Measurements from ENCODE around the gene GTF2H4. TPM values are rescaled to one million over a fixed set of nuclear protein-coding genes. Genes with fewer than 3 reads are reported as not detected.
"Not testable (repeated sequence)": the region's sequence is repeated elsewhere in the genome, so short reads cannot be mapped to it uniquely, and the experiment has no call there.

GTF2H4 gene
- total and polyA plus RNA-seq, 10 of the 15 experiments (the other 5 are each of a cell fraction or from before 2014, with no cell fraction given), result 1.1 to 43.8 (median 18.9) TPM

DNA sequence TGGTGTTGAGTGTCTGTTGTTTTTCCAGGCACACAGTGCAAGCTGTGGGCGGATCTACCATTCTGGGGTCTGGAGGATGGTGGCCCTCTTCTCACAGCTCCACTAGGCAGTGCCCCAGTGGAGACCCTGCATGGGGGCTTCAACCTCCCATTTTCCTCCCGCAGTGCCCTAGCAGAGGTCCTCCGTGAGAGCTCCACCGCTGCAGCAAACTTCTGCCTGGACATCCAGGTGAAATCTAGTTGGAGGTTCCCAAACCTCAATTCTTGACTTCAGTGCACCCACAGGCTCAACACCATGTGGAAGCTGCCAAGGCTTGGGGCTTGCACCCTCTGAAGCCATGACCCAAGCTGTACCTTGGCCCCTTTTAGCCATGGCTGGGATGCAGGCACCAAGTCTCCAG lies 48.3 kb upstream of the GTF2H4 start:
- CTCF ChIA-PET, result interaction anchor here (1.1 to 1.5 kb wide), 2 partner anchors 211 to 220 kb away, joined by 3 read pairs; no protein-coding TSS in a partner anchor
- H3K79me2 ChIP-seq (ENCODE audit: control insufficient read depth, insufficient read depth, low read length); H4K20me1 ChIP-seq (ENCODE audit: control insufficient read depth, insufficient read depth); H3K27ac ChIP-seq (ENCODE audit: control insufficient read depth, insufficient read depth); in situ Hi-C loops (cut with MboI); BruUV-seq (replicated peaks); POLR2A ChIA-PET; intact Hi-C loops (cut with micrococcal nuclease; ENCODE audit: unreplicated experiment); H3K9ac ChIP-seq (ENCODE audit: control insufficient read depth, insufficient read depth, low read length); FAIRE-seq; H3K36me3 ChIP-seq (ENCODE audit: control insufficient read depth in 2 of 2, insufficient read depth in 2 of 2, low read length in 1 of 2); H3K4me3 ChIP-seq; H3K27me3 ChIP-seq (replicated peaks in 1 of 2; ENCODE audit: control insufficient read depth in 2 of 2, insufficient read depth in 2 of 2, low read length in 1 of 2); H3K9me3 ChIP-seq (replicated peaks; ENCODE audit: control insufficient read depth, insufficient read depth, low read length); RAD21 ChIA-PET (ENCODE audit: unreplicated experiment); H2AFZ ChIP-seq (ENCODE audit: control insufficient read depth, low read depth, low read length); ATAC-seq; DNase-seq (ENCODE audit: low read depth, low spot score); H3K4me2 ChIP-seq (ENCODE audit: control insufficient read depth, insufficient read depth): not testable (repeated sequence)
- H3K4me1 ChIP-seq (ENCODE audit: control insufficient read depth, insufficient read depth, low read length), result peaks cover 19% of the 10 kb centered on the region
- SMC1A ChIA-PET (ENCODE audit: uncharacterized antibody, unreplicated experiment), result interaction anchor here (0.6 to 1.0 kb wide), 2 partner anchors 8 to 14 kb away, joined by 3 read pairs; no protein-coding TSS in a partner anchor
- TF ChIP-seq, protein P1, sequence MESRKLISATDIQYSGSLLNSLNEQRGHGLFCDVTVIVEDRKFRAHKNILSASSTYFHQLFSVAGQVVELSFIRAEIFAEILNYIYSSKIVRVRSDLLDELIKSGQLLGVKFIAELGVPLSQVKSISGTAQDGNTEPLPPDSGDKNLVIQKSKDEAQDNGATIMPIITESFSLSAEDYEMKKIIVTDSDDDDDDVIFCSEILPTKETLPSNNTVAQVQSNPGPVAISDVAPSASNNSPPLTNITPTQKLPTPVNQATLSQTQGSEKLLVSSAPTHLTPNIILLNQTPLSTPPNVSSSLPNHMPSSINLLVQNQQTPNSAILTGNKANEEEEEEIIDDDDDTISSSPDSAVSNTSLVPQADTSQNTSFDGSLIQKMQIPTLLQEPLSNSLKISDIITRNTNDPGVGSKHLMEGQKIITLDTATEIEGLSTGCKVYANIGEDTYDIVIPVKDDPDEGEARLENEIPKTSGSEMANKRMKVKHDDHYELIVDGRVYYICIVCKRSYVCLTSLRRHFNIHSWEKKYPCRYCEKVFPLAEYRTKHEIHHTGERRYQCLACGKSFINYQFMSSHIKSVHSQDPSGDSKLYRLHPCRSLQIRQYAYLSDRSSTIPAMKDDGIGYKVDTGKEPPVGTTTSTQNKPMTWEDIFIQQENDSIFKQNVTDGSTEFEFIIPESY (IDR thresholded peaks at IDR 0.05), result peak; percentile 72; the same call in 1 of the 2 replicates
- peak; percentile 85; the same call in 1 of the 2 replicates for TF ChIP-seq CBX5 (IDR thresholded peaks at IDR 0.05; ENCODE audit: low read depth)
- 70% methylated on average over 4 of the region's 4 CpGs for WGBS (ENCODE audit: insufficient coverage, insufficient replicate concordance, low lambda C conversion rate, missing lambda C conversion rate)

DNA sequence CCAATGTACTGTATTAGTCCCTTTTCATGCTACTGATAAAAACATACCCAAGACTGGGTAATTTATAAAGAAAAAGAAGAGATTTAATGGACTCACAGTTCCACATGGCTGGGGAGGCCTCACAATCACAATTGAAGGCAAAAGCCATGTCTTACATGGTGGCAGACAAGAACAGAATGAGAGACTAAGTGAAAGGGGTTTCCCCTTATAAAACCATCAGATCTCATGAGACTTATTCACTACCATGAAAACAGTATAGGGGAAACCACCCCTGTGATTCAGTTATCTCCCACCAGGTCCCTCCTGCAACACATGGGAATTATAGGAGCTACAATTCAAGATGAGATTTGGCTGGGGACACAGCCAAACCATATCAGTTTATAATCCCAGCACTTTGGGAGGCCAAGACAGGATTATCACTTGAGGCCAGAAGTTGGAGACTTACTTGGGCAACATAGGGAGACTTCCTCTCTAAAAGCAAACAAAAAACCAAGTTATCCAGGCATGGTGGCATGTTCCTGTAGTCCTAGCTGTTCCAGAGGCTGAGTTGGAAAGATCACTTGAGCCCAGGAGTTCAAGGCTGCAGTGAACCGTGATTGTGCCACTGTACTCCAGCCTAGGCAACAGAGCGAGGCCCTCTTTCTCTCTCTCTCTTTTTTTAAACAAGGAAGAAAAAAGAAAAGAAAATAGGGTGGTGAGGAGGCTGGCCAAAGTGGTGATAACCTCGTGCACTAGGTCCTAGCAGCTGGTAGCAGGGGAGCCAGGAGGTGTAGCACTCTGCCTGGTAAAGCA lies 46.6 kb upstream of the GTF2H4 start:
- BruUV-seq (replicated peaks), result no TSS peak
- FAIRE-seq, result no peak
- in situ Hi-C loops (cut with MboI), result no loop called here
- H3K4me2 ChIP-seq (ENCODE audit: control insufficient read depth, insufficient read depth), result no peak overlapping the region
- no peak overlapping the region for H3K27ac ChIP-seq (ENCODE audit: control insufficient read depth, insufficient read depth)
- H3K9ac ChIP-seq (ENCODE audit: control insufficient read depth, insufficient read depth, low read length), result no peak overlapping the region
- H3K36me3 ChIP-seq (ENCODE audit: control insufficient read depth in 2 of 2, insufficient read depth in 2 of 2, low read length in 1 of 2), result no peaks in the 10 kb centered on the region
- WGBS (ENCODE audit: insufficient coverage, insufficient replicate concordance, low lambda C conversion rate, missing lambda C conversion rate), result 11% methylated on average over 3 of the region's 3 CpGs
- intact Hi-C loops (cut with micrococcal nuclease; ENCODE audit: unreplicated experiment), result no loop called here
- no peak for ATAC-seq
- H3K9me3 ChIP-seq (replicated peaks; ENCODE audit: control insufficient read depth, insufficient read depth, low read length), result peaks cover 6% of the 10 kb centered on the region
- RAD21 ChIA-PET (ENCODE audit: unreplicated experiment), result no interaction called here
- CTCF ChIA-PET, result interaction anchor here (1.0 to 1.6 kb wide), 2 partner anchors 16 to 581 kb away, joined by 3 to 5 read pairs; no protein-coding TSS in a partner anchor
- H3K27me3 ChIP-seq (replicated peaks in 1 of 2; ENCODE audit: control insufficient read depth in 2 of 2, insufficient read depth in 2 of 2, low read length in 1 of 2), result no peaks in the 10 kb centered on the region
- POLR2A ChIA-PET, result no interaction called here
- TF ChIP-seq NR2F1 (conservative IDR thresholded peaks at IDR 0.05) (no peak), MEF2B (IDR thresholded peaks at IDR 0.05; ENCODE audit: partially characterized antibody, poor library complexity, severe bottlenecking) (peak; percentile 26), GABPA (IDR thresholded peaks at IDR 0.05; ENCODE audit: low read depth) (no peak), YY1 (IDR thresholded peaks at IDR 0.05; ENCODE audit: low read depth, low read length) (no peak)
- SMC1A ChIA-PET (ENCODE audit: uncharacterized antibody, unreplicated experiment), result no interaction called here
- H3K4me1 ChIP-seq (ENCODE audit: control insufficient read depth, insufficient read depth, low read length), result peaks cover 19% of the 10 kb centered on the region
- DNase-seq (ENCODE audit: low read depth, low spot score), result no peak
- H3K4me3 ChIP-seq, result no peak overlapping the region
- no peak overlapping the region for H2AFZ ChIP-seq (ENCODE audit: control insufficient read depth, low read depth, low read length)
- no peaks in the 10 kb centered on the region for H3K79me2 ChIP-seq (ENCODE audit: control insufficient read depth, insufficient read depth, low read length)
- H4K20me1 ChIP-seq (ENCODE audit: control insufficient read depth, insufficient read depth), result no peaks in the 10 kb centered on the region
